Measurements from ENCODE around the gene ROR1. TPM values are rescaled to one million over a fixed set of nuclear protein-coding genes. Genes with fewer than 3 reads are reported as not detected.

ROR1 gene
- total RNA-seq, 1 donor from 2014 or later: 131 TPM

- H3K27me3 Mint-ChIP-seq (ENCODE audit: low read depth): no peaks in the 10 kb centered on the region
These were observed 18.3 kb downstream of the ROR1 start for GRCh38 chr1:63792152-63792551.

DNA sequence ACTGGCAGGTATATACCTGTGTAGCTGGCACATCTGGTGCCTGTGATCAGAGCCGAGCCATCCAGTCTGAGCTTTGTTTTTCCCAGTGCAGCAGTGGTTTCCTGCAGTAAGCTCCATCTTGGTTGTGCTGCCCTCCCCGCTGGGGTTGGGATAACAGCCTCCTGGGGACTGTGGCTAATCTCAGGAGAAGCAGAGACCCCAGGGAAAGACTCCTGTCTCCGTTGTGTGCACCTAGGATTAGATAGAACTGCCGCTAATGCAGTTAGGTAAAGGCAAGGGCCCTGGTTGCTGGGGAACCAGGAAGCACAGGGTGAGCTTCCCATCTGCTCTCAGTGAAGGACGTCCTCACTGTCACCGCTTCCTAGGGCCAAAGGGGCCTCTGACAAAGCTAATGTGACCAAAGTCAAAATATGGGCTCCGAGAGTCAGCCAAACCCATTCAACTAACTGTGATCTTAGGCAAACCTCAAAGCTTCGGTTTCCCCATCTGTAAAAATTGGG lies 20.0 kb downstream of the ROR1 start:
- H3K9me3 Mint-ChIP-seq (ENCODE audit: low read depth): no peaks in the 10 kb centered on the region
- H3K4me1 Mint-ChIP-seq (ENCODE audit: low read depth): peaks cover 93% of the 10 kb centered on the region
- no peaks in the 10 kb centered on the region for H3K27me3 Mint-ChIP-seq (ENCODE audit: low read depth)
- no peak overlapping the region for H3K4me3 Mint-ChIP-seq (ENCODE audit: unreplicated experiment)
- H3K27ac Mint-ChIP-seq (ENCODE audit: unreplicated experiment): peak overlapping the region; percentile 29
- no peak for DNase-seq (ENCODE audit: low spot score)
- peaks cover 17% of the 10 kb centered on the region for H3K36me3 Mint-ChIP-seq (ENCODE audit: low read depth)
- TF ChIP-seq, protein P1, sequence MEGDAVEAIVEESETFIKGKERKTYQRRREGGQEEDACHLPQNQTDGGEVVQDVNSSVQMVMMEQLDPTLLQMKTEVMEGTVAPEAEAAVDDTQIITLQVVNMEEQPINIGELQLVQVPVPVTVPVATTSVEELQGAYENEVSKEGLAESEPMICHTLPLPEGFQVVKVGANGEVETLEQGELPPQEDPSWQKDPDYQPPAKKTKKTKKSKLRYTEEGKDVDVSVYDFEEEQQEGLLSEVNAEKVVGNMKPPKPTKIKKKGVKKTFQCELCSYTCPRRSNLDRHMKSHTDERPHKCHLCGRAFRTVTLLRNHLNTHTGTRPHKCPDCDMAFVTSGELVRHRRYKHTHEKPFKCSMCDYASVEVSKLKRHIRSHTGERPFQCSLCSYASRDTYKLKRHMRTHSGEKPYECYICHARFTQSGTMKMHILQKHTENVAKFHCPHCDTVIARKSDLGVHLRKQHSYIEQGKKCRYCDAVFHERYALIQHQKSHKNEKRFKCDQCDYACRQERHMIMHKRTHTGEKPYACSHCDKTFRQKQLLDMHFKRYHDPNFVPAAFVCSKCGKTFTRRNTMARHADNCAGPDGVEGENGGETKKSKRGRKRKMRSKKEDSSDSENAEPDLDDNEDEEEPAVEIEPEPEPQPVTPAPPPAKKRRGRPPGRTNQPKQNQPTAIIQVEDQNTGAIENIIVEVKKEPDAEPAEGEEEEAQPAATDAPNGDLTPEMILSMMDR (IDR thresholded peaks at IDR 0.05): no peak

More at GRCh38 chr1:63792152-63792551, 18.3 kb downstream of the ROR1 start:
- peaks cover 92% of the 10 kb centered on the region for H3K4me1 Mint-ChIP-seq (ENCODE audit: low read depth)
- TF ChIP-seq, protein P1 (IDR thresholded peaks at IDR 0.05): no peak
- no peak for DNase-seq (ENCODE audit: low spot score)
- no peaks in the 10 kb centered on the region for H3K9me3 Mint-ChIP-seq (ENCODE audit: low read depth)
- H3K4me3 Mint-ChIP-seq (ENCODE audit: unreplicated experiment): no peak overlapping the region
- H3K36me3 Mint-ChIP-seq (ENCODE audit: low read depth): peaks cover 17% of the 10 kb centered on the region
- no peak overlapping the region for H3K27ac Mint-ChIP-seq (ENCODE audit: unreplicated experiment)

- H3K27ac Mint-ChIP-seq (ENCODE audit: unreplicated experiment): peak overlapping the region; percentile 91
- H3K36me3 Mint-ChIP-seq (ENCODE audit: low read depth): peaks cover 13% of the 10 kb centered on the region
- TF ChIP-seq, protein P1 (IDR thresholded peaks at IDR 0.05): no peak
- H3K27me3 Mint-ChIP-seq (ENCODE audit: low read depth): no peaks in the 10 kb centered on the region
- no peak overlapping the region for H3K4me3 Mint-ChIP-seq (ENCODE audit: unreplicated experiment)
- DNase-seq (ENCODE audit: low spot score): no peak
- peaks cover 92% of the 10 kb centered on the region for H3K4me1 Mint-ChIP-seq (ENCODE audit: low read depth)
- H3K9me3 Mint-ChIP-seq (ENCODE audit: low read depth): no peaks in the 10 kb centered on the region
These were observed 20.5 kb downstream of the ROR1 start for GRCh38 chr1:63794354-63794753.

GRCh38 chr1:63794939-63795378 lies 21.1 kb downstream of the ROR1 start:
- Mint-ChIP-seq H3K27me3 (ENCODE audit: low read depth) (no peaks in the 10 kb centered on the region), H3K27ac (ENCODE audit: unreplicated experiment) (peak overlapping the region; percentile 91), H3K9me3 (ENCODE audit: low read depth) (no peaks in the 10 kb centered on the region), H3K4me1 (ENCODE audit: low read depth) (peaks cover 92% of the 10 kb centered on the region), H3K4me3 (ENCODE audit: unreplicated experiment) (peak overlapping the region; percentile 20), H3K36me3 (ENCODE audit: low read depth) (peaks cover 11% of the 10 kb centered on the region)
- no peak for DNase-seq (ENCODE audit: low spot score)
- TF ChIP-seq, protein P1 (IDR thresholded peaks at IDR 0.05): no peak

GRCh38 chr1:63795455-63795854 lies 21.6 kb downstream of the ROR1 start:
- no peak for DNase-seq (ENCODE audit: low spot score)
- no peaks in the 10 kb centered on the region for H3K27me3 Mint-ChIP-seq (ENCODE audit: low read depth)
- no peaks in the 10 kb centered on the region for H3K9me3 Mint-ChIP-seq (ENCODE audit: low read depth)
- H3K36me3 Mint-ChIP-seq (ENCODE audit: low read depth): peaks cover 10% of the 10 kb centered on the region
- TF ChIP-seq, protein P1 (IDR thresholded peaks at IDR 0.05): no peak
- H3K4me3 Mint-ChIP-seq (ENCODE audit: unreplicated experiment): peak overlapping the region; percentile 20
- H3K4me1 Mint-ChIP-seq (ENCODE audit: low read depth): peaks cover 92% of the 10 kb centered on the region
- peak overlapping the region; percentile 91 for H3K27ac Mint-ChIP-seq (ENCODE audit: unreplicated experiment)
